NB4 (cell line): ENCODE data around the gene CRB1.

Experiments
- MYC ChIP-seq: IDR thresholded peaks from 2 replicates; pipeline ENCODE4 v1.6.1; 2011; ENCODE audit warnings: low read depth, low read length
- POLR2A ChIP-seq: IDR thresholded peaks from 2 replicates; pipeline ENCODE4 v1.6.1; 2011; ENCODE audit warnings: mild to moderate bottlenecking; ENCODE audit not compliant: insufficient read length; ENCODE audit errors: extremely low read depth
- TF ChIP-seq, protein P1 (sequence below): IDR thresholded peaks from one replicate; pipeline ENCODE4 v1.5.1; 2012; ENCODE audit warnings: low read depth, low read length
- TF ChIP-seq, protein P2 (sequence below): IDR thresholded peaks from 2 replicates; pipeline ENCODE4 v1.6.1; 2011; ENCODE audit warnings: low read depth, low read length

DNA sequence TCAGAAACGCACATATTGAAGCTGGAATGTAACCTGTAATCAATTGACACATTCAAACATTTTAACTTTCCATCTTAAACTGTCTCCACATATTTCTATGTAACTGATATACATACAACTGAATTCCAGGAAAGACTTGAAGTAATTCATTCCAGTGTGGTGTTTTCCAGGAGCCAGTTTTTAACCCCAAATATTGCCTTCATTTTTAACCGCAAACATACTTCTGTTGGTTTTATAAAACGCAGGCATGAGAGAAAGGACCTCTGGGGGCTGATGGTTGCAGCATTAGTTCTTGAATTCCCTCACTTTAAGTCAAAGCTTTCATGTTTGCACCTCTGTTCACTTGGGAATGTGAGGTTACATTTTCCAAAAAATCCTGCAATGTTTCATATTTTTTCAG, 204.1 kb downstream of the CRB1 start:
- no peak for TF ChIP-seq POLR2A
- TF ChIP-seq, protein P1, sequence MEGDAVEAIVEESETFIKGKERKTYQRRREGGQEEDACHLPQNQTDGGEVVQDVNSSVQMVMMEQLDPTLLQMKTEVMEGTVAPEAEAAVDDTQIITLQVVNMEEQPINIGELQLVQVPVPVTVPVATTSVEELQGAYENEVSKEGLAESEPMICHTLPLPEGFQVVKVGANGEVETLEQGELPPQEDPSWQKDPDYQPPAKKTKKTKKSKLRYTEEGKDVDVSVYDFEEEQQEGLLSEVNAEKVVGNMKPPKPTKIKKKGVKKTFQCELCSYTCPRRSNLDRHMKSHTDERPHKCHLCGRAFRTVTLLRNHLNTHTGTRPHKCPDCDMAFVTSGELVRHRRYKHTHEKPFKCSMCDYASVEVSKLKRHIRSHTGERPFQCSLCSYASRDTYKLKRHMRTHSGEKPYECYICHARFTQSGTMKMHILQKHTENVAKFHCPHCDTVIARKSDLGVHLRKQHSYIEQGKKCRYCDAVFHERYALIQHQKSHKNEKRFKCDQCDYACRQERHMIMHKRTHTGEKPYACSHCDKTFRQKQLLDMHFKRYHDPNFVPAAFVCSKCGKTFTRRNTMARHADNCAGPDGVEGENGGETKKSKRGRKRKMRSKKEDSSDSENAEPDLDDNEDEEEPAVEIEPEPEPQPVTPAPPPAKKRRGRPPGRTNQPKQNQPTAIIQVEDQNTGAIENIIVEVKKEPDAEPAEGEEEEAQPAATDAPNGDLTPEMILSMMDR: no peak
- TF ChIP-seq, protein P2, sequence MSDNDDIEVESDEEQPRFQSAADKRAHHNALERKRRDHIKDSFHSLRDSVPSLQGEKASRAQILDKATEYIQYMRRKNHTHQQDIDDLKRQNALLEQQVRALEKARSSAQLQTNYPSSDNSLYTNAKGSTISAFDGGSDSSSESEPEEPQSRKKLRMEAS: no peak
- TF ChIP-seq MYC: no peak
